Smooth muscle cell of bladder (primary cell): ENCODE data around the gene OSR1. TPM values are rescaled to one million over a fixed set of nuclear protein-coding genes. Genes with fewer than 3 reads are reported as not detected.

Experiments
- total RNA-seq: library from RNA; depleted of rRNA; stranded (reverse); fragments of >200 nt; gene quantifications from 2 replicates; pipeline ENCODE4 v1.2.3, GENCODE V29; 2014

Gene OSR1
- total RNA-seq: 12.1 and 36.5 TPM in 2 replicates

GRCh38 chr2:19358242-19359020 lies at the start of gene OSR1:
Gene OSR1 (minus strand): TSS chr2:19358623. CDS start chr2:19353805, 4,818 bp downstream.

